Fibroblast of lung (primary cell): ENCODE data around the gene GINS1.

Experiments
- CTCF ChIP-seq, 2 donors: IDR thresholded peaks in 1 of 2; conservative IDR thresholded peaks in 1 of 2; 1 replicate in 1 of 2; 2 replicates in 1 of 2; pipeline ENCODE4 v1.5.1; 2011 to 2012; ENCODE audit warnings: low read length in 2 of 2, control low read depth in 1 of 2, inconsistent platforms in 1 of 2, low read depth in 1 of 2, mild to moderate bottlenecking in 1 of 2
- EZH2 ChIP-seq: IDR thresholded peaks from 2 replicates; pipeline ENCODE4 v1.5.1; 2012; ENCODE audit warnings: low read length, control low read depth, mild to moderate bottlenecking; ENCODE audit errors: missing control alignments

- TF ChIP-seq CTCF (conservative IDR thresholded peaks at IDR 0.05 in 1 of 2, IDR thresholded peaks at IDR 0.05 in 1 of 2; ENCODE audit: low read depth in 1 of 2, low read length in 2 of 2) (no peak), EZH2 (no peak)
Measured at GRCh38 chr20:25464501-25465242, 57.2 kb downstream of the GINS1 start.
